HL-60 (cell line): ENCODE results near the gene EPHB2.

Experiments used
- DNase-seq, 2 experiments: peaks; one replicate each; pipeline ENCODE4 v3.0.0-alpha.2; 2010 to 2020; ENCODE audit warnings: low read depth in 1 of 2, low spot score in 1 of 2
- H3K27ac ChIP-seq: fragments of 250-450 bp; sonication (Bioruptor Pico); replicated peaks from 2 replicates; pipeline ENCODE4 v1.5.1; 2020; ENCODE audit warnings: mild to moderate bottlenecking, moderate library complexity
- H3K27me3 ChIP-seq: fragments of 250-450 bp; sonication (Bioruptor Pico); 2 replicates; pipeline ENCODE4 v1.5.1; 2021; ENCODE audit warnings: mild to moderate bottlenecking, moderate library complexity; ENCODE audit not compliant: insufficient read depth, poor library complexity, severe bottlenecking
- H3K4me3 ChIP-seq: replicated peaks from 2 replicates; pipeline ENCODE4 v1.5.1; 2011; ENCODE audit warnings: mild to moderate bottlenecking, control low read depth, low read length; ENCODE audit not compliant: insufficient read depth
- GABPA ChIP-seq: IDR thresholded peaks from 2 replicates; pipeline ENCODE4 v1.6.1; 2012; ENCODE audit warnings: low read depth
- POLR2AphosphoS5 ChIP-seq: IDR thresholded peaks from 2 replicates; pipeline ENCODE4 v1.6.1; 2012; ENCODE audit warnings: low read depth
- SPI1 ChIP-seq: IDR thresholded peaks from 2 replicates; pipeline ENCODE4 v1.6.1; 2012; ENCODE audit warnings: low read depth, mild to moderate bottlenecking, borderline replicate concordance
- TF ChIP-seq, protein P1 (sequence below): IDR thresholded peaks from 2 replicates; pipeline ENCODE4 v1.6.1; 2012; ENCODE audit warnings: low read depth; ENCODE audit not compliant: insufficient replicate concordance
- TF ChIP-seq, protein P2 (sequence below): IDR thresholded peaks from one replicate; pipeline ENCODE4 v1.5.1; 2011; ENCODE audit warnings: low read length, control low read depth, inconsistent platforms; ENCODE audit not compliant: insufficient read depth

Gene EPHB2

DNA sequence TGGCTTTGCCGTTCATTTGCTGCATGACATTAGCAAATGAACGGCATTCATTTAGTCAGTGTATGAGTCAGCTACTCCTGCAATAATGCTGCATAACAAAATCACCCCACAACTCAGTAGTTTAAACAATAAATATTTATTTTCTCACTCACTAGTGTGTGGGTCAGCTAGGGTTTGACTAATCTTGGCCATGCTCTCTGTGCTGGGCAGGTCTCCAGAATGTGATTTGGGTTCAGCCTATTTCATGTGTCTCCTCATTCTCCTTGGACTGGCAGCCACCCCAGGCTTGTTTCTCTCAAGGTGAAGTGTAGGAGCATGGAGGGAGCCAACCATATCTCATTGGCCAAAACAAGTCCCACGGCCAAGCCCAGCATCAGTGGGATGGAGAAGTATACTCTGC is 157.7 kb downstream of the EPHB2 start:
- Histone ChIP-seq H3K27me3 (no peaks in the 10 kb centered on the region), H3K27ac (no peak overlapping the region), H3K4me3 (no peak overlapping the region)
- no peak for DNase-seq
- no peak for TF ChIP-seq GABPA
- TF ChIP-seq, protein P1, sequence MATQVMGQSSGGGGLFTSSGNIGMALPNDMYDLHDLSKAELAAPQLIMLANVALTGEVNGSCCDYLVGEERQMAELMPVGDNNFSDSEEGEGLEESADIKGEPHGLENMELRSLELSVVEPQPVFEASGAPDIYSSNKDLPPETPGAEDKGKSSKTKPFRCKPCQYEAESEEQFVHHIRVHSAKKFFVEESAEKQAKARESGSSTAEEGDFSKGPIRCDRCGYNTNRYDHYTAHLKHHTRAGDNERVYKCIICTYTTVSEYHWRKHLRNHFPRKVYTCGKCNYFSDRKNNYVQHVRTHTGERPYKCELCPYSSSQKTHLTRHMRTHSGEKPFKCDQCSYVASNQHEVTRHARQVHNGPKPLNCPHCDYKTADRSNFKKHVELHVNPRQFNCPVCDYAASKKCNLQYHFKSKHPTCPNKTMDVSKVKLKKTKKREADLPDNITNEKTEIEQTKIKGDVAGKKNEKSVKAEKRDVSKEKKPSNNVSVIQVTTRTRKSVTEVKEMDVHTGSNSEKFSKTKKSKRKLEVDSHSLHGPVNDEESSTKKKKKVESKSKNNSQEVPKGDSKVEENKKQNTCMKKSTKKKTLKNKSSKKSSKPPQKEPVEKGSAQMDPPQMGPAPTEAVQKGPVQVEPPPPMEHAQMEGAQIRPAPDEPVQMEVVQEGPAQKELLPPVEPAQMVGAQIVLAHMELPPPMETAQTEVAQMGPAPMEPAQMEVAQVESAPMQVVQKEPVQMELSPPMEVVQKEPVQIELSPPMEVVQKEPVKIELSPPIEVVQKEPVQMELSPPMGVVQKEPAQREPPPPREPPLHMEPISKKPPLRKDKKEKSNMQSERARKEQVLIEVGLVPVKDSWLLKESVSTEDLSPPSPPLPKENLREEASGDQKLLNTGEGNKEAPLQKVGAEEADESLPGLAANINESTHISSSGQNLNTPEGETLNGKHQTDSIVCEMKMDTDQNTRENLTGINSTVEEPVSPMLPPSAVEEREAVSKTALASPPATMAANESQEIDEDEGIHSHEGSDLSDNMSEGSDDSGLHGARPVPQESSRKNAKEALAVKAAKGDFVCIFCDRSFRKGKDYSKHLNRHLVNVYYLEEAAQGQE = no peak
- TF ChIP-seq, protein P2, sequence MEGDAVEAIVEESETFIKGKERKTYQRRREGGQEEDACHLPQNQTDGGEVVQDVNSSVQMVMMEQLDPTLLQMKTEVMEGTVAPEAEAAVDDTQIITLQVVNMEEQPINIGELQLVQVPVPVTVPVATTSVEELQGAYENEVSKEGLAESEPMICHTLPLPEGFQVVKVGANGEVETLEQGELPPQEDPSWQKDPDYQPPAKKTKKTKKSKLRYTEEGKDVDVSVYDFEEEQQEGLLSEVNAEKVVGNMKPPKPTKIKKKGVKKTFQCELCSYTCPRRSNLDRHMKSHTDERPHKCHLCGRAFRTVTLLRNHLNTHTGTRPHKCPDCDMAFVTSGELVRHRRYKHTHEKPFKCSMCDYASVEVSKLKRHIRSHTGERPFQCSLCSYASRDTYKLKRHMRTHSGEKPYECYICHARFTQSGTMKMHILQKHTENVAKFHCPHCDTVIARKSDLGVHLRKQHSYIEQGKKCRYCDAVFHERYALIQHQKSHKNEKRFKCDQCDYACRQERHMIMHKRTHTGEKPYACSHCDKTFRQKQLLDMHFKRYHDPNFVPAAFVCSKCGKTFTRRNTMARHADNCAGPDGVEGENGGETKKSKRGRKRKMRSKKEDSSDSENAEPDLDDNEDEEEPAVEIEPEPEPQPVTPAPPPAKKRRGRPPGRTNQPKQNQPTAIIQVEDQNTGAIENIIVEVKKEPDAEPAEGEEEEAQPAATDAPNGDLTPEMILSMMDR = no peak
- TF ChIP-seq POLR2AphosphoS5 = no peak
- TF ChIP-seq SPI1 = no peak

DNA sequence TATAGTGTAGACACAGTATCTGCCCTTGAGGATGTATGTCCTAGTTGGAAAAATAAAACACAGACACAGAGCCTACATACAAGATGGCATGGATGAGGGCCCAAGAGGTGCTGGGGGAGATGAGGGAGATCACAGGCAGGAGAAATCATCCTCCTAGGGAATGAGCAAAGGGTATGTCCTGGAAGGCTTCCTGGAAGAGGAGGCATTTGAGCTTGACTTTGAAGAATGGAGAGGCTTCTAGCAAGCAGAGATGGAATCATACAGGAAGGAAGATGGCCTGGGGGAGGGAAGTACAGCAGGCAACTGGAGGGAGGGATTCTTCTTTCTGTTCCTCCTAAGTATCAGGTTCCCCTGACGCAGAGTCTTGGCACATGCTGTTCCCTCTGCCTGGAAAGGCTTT is 158.7 kb downstream of the EPHB2 start:
- no peak overlapping the region for H3K4me3 ChIP-seq
- no peak for DNase-seq
- peaks cover 2% of the 10 kb centered on the region for H3K27me3 ChIP-seq
- no peak overlapping the region for H3K27ac ChIP-seq
- TF ChIP-seq, protein P1 = no peak
- TF ChIP-seq, protein P2 = no peak
- TF ChIP-seq SPI1 = no peak
- TF ChIP-seq GABPA = no peak
- TF ChIP-seq POLR2AphosphoS5 = no peak

DNA sequence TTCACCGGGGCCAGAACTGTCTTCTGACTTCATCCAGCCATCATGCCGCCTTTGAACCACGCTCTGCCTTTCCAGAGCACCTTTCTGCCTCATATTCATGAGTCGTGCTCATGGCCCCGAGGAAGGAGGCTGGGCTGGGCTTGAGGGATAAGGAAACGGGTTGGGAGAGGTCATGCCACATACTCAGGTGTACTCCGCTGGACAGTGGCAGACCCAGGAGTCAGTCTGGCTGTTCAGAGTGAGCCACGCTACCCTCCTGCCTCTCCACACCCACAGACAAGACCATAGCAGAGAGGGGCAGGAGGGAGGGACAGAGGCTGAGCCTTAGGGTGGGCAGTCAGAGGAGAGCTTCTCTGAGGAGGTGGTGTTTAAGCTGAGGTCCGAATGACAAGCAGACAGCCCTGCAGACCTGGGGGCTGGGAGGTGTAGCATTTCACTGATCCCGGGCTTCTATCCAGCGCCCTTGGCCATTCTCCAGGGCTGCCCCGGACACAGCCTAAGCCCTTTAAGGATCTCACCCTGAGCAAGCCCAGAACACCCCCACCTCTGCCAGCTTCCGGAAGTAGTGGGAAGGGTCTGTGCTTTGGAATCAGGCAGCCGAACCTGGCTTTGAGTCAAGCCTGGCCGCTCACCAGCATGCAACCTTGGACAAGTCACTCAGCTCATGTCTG is 159.7 kb downstream of the EPHB2 start:
- Histone ChIP-seq H3K27ac (no peak overlapping the region), H3K27me3 (peaks cover 2% of the 10 kb centered on the region), H3K4me3 (no peak overlapping the region)
- DNase-seq = no peak
- TF ChIP-seq, protein P2 = no peak
- TF ChIP-seq SPI1 (no peak), POLR2AphosphoS5 (no peak), GABPA (no peak)
- TF ChIP-seq, protein P1 = no peak
